ENCODE data around the gene RETSAT.
"Not testable (repeated sequence)": the region's sequence is repeated elsewhere in the genome, so short reads cannot be mapped to it uniquely, and the experiment has no call there.

Gene RETSAT

DNA sequence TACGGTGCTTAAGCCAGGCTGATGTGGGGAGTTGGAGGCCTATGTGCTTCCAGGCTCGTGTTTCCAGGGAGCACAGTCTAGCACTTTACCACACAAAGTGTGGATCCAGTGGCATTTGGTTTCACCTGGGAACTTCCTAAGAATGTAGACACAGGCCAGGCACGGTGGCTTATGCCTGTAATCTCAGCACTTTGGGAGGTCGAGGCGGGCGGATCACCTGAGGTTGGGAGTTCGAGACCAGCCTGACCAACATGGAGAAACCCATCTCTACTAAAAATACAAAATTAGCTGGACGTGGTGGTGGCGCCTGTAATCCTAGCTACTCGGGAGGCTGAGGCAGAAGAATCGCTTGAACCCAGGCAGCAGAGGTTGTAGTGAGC, 30.4 kb downstream of the RETSAT start:
- peaks cover 67 to 86% of the 10 kb centered on the region in 2 donors for H3K4me1 Mint-ChIP-seq (ENCODE audit: low read depth in 2 of 2)
- H3K27ac Mint-ChIP-seq, result peak overlapping the region; percentile 98 to 99
- not testable (repeated sequence) for ATAC-seq (replicated peaks); DNase-seq; H3K9me3 Mint-ChIP-seq; H3K27me3 Mint-ChIP-seq
- peak overlapping the region; percentile 99 for H3K4me3 Mint-ChIP-seq
- peaks cover 95% of the 10 kb centered on the region for H3K36me3 Mint-ChIP-seq (ENCODE audit: insufficient read depth)

DNA sequence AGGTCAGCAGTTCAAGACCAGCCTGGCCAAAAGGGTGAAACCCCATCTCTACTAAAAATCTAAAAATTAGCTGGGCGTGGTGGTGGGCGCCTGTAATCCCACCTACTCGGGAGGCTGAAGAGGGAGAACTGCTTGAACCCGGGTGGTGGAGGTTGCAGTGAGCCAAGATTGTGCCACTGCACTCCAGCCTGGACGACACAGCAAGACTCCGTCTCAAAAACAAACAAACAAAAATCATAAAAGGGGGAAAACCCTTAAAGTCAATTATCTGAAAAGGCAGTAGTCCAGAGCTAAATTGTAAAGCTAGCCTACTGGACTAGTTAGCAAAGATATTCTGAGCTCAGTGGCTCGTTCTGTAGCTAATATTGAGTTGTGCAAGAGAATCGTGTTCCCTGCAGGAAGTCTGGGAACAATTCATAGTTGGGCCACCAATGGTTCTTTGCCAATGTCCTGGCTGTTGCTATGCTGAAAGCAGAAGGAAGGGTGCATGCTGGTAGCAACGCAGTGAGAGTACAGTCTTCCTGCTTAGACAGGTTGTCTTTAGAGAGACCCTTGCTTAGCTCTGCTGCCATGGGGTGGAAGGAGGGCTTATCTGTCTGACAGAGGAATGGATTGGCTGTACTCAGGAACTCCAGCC, 30.9 kb downstream of the RETSAT start:
- no peaks in the 10 kb centered on the region for H3K27me3 Mint-ChIP-seq
- DNase-seq (no peak), ATAC-seq (replicated peaks) (no peak)
- H3K36me3 Mint-ChIP-seq (ENCODE audit: insufficient read depth), result peaks cover 99% of the 10 kb centered on the region
- H3K9me3 Mint-ChIP-seq, result no peaks in the 10 kb centered on the region
- H3K27ac Mint-ChIP-seq, result peak overlapping the region; percentile 98 to 99
- peaks cover 69 to 87% of the 10 kb centered on the region in 2 donors for H3K4me1 Mint-ChIP-seq (ENCODE audit: low read depth in 2 of 2)
- H3K4me3 Mint-ChIP-seq, result peak overlapping the region; percentile 99

DNA sequence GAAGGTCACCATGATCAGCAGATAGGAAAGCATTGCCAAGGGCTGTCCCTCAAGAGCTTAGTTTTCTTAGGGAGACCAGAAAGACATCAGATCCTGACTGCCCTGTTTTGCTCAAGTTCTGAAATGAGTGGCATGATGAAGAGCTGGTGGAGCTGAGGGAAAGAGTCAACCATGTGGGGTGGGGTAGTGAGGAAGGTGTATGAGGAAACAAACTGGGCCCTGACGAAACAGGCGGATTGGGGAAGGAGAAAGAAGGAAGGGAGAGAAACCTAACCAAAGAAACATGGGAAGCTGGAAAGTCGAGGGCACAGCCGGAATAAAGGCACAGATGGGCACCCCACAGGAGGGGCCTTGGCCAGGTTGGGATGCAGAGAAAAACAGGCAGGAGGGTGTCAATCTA, 34.5 kb downstream of the RETSAT start:
- H3K36me3 Mint-ChIP-seq (ENCODE audit: insufficient read depth), result peaks cover 87% of the 10 kb centered on the region
- ATAC-seq (replicated peaks), result no peak
- peak overlapping the region; percentile 7 to 99 for H3K4me3 Mint-ChIP-seq
- H3K27me3 Mint-ChIP-seq, result no peaks in the 10 kb centered on the region
- no peaks in the 10 kb centered on the region for H3K9me3 Mint-ChIP-seq
- H3K4me1 Mint-ChIP-seq (ENCODE audit: low read depth in 2 of 2), result peaks cover 55 to 71% of the 10 kb centered on the region in 2 donors
- peak overlapping the region; percentile 81 to 93 for H3K27ac Mint-ChIP-seq
- no peak for DNase-seq

DNA sequence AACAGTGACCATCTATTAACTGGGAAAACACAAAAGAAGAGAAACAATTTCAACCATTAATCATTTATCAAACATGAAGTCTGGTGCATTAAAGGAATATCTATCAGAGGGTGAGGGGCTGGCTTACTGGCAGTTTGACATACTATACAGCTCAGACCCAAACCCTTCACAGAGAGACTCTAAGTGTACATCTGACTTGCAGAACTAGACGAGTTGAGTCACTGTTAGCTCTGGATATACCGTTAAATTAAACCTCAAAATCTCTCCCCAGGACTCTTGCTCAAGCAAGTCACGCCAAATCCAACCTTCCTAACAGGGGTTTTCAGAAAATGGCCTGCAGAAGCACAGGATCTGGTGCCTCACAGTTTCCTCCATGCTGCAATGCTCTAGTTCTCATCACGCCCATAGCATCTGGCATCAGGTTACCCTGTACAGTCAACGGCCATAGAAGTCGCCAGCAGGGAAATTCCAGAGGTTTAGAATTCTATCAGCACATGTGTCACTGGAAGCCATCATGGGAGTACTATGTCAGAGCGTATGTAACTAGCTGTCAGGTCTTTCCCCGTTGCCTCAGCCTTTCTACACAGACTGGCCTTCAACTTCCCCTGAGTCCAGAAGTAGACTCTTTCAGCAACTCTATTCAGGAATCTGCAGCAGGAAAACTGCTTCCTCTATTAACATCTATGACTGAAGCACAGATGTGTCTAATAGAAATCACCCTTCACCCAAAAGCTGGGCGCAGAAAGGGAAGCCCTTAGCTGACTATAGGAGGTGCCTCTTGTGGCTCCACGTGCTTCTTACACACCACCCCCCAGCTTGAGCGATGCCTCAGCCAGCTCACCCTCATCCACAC, 35.9 kb downstream of the RETSAT start:
- peak overlapping the region; percentile 7 to 99 for H3K4me3 Mint-ChIP-seq
- peaks cover 86% of the 10 kb centered on the region for H3K36me3 Mint-ChIP-seq (ENCODE audit: insufficient read depth)
- DNase-seq (no peak), ATAC-seq (replicated peaks) (peak; percentile 63)
- H3K27ac Mint-ChIP-seq, result peak overlapping the region; percentile 81 to 93
- peaks cover 50 to 58% of the 10 kb centered on the region in 2 donors for H3K4me1 Mint-ChIP-seq (ENCODE audit: low read depth in 2 of 2)
- H3K27me3 Mint-ChIP-seq, result no peaks in the 10 kb centered on the region
- no peaks in the 10 kb centered on the region for H3K9me3 Mint-ChIP-seq

DNA sequence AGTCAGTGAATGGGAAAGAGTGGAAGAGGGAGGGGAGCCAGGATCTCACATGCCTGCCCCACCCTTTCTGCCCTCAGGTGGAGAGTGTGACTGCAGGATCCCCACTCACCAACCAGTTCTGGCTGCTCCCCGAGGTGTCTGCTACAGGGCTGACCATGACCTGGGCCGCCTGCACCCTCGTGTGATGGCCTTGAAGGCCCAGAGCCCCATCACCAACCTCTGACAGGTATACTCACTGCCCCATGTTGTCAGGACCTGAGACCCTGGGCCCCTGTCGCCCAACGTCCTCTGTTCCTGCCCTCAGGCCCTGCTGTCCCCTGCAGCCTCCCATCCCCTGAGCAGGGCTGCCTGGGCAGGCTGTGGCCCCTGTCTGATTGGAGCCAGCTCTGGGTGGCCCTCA, 38.4 kb downstream of the RETSAT start:
- peak overlapping the region in 1 of 2 donors; percentile 78 for H3K27ac Mint-ChIP-seq
- not testable (repeated sequence) for H3K4me3 Mint-ChIP-seq; DNase-seq; H3K9me3 Mint-ChIP-seq; ATAC-seq (replicated peaks); H3K27me3 Mint-ChIP-seq
- H3K4me1 Mint-ChIP-seq (ENCODE audit: low read depth in 2 of 2), result peaks cover 35% of the 10 kb centered on the region in 2 donors
- H3K36me3 Mint-ChIP-seq (ENCODE audit: insufficient read depth), result peaks cover 75% of the 10 kb centered on the region

DNA sequence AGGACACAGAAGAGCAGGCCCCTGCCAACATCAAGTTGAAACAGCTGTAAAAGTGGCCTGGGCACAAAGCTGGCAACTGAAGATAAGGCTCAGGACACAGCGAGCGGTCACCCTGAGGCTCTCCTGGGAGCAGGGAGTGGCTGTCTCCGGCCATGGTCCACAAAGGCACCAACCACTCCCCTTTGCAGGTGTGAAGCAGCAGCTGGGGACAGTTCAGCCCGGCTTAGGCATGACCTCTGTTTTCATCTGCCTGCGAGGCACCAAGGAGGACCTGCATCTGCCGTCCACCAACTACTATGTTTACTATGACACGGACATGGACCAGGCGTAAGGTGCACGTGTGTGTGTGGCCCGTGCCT, 39.5 kb downstream of the RETSAT start:
- peaks cover 65% of the 10 kb centered on the region for H3K36me3 Mint-ChIP-seq (ENCODE audit: insufficient read depth)
- H3K4me1 Mint-ChIP-seq (ENCODE audit: low read depth in 2 of 2), result peaks cover 29 to 31% of the 10 kb centered on the region in 2 donors
- H3K27me3 Mint-ChIP-seq, result no peaks in the 10 kb centered on the region
- ATAC-seq (replicated peaks) (no peak), DNase-seq (no peak)
- H3K27ac Mint-ChIP-seq, result peak overlapping the region in 1 of 2 donors; percentile 78
- no peaks in the 10 kb centered on the region for H3K9me3 Mint-ChIP-seq
- no peak overlapping the region for H3K4me3 Mint-ChIP-seq

DNA sequence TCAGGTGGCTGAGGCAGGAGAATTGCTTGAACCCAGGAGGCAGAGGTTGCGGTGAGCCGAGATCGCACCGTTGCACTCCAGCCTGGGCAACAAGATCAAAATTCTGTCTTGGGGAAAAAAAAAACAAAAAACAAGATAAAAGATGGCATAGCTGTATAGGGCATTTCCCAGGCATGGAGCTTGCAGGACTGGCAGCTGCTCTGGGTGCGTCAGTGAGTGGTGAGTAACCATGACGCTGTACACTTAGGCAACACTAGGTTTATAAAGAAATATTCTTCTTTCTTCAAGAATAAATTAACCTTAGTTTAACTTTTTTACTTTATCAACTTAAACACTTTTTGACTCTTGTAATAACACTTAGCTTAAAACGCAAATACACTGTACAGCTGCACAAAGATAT, 41.9 kb downstream of the RETSAT start:
- DNase-seq (no peak), ATAC-seq (replicated peaks) (no peak)
- H3K4me1 Mint-ChIP-seq (ENCODE audit: low read depth in 2 of 2), result peaks cover 26 to 31% of the 10 kb centered on the region in 2 donors
- H3K4me3 Mint-ChIP-seq, result no peak overlapping the region
- H3K27ac Mint-ChIP-seq, result peak overlapping the region in 1 of 2 donors; percentile 38
- no peaks in the 10 kb centered on the region for H3K9me3 Mint-ChIP-seq
- no peaks in the 10 kb centered on the region for H3K27me3 Mint-ChIP-seq
- peaks cover 48% of the 10 kb centered on the region for H3K36me3 Mint-ChIP-seq (ENCODE audit: insufficient read depth)

DNA sequence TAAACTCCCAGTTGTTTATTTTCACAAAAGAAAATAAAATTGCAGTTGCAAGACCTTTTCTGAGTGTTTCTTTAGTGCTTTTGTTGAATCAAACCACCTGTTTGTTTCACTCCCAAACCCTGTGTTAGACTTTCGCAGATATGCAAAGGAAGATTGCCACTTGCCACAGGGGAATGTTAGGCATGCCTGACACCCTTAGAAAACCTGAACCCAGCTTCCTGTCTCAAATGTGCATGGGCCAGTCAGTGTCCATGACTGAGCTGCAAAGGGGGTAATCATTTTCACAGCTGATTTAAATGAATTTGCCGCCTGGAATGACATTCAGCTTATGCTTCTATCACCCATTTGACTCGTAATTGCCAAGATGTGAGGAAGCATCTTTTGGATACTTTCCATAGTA, 44.0 kb downstream of the RETSAT start:
- peaks cover 21 to 30% of the 10 kb centered on the region in 2 donors for H3K4me1 Mint-ChIP-seq (ENCODE audit: low read depth in 2 of 2)
- DNase-seq (no peak), ATAC-seq (replicated peaks) (no peak)
- peaks cover 3 to 5% of the 10 kb centered on the region in 2 donors for H3K27me3 Mint-ChIP-seq
- H3K27ac Mint-ChIP-seq, result peak overlapping the region; percentile 78 to 90
- no peaks in the 10 kb centered on the region for H3K9me3 Mint-ChIP-seq
- H3K36me3 Mint-ChIP-seq (ENCODE audit: insufficient read depth), result peaks cover 36% of the 10 kb centered on the region
- peak overlapping the region; percentile 79 to 85 for H3K4me3 Mint-ChIP-seq

DNA sequence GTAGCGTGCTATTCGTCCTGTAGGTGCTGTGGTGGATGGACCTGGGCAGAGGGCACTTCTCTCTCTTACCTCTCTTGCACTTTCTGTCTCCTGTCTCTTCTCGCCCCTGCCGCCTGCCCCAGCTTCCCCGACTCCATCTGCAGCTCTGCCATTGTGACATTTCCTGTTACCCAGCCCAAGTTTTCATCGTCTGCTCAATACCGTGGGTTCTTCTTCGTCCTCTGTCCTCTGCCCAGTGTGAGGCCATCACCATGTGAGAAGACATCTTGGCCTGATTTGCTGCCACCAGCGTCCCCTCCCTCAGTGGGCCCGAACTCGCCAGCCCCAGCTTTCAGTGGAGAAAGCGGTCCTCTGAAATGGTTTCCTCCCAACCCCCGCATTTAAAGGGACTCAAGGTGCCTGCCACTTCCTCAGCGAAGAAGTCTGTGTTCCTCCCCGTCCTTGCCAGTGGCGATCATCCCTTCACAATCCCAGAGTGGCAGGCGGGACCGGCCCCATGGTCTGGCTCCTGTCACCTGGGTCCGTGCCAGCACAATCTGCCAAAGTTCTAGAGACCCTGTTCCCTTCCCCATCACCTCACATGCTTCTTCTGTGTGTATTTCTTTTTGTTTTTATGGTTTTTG, 44.5 kb downstream of the RETSAT start:
- peaks cover 35% of the 10 kb centered on the region for H3K36me3 Mint-ChIP-seq (ENCODE audit: insufficient read depth)
- DNase-seq (no peak), ATAC-seq (replicated peaks) (peak; percentile 64)
- H3K27me3 Mint-ChIP-seq, result peaks cover 7 to 10% of the 10 kb centered on the region in 2 donors
- peak overlapping the region; percentile 79 to 85 for H3K4me3 Mint-ChIP-seq
- peak overlapping the region; percentile 78 to 90 for H3K27ac Mint-ChIP-seq
- H3K4me1 Mint-ChIP-seq (ENCODE audit: low read depth in 2 of 2), result peaks cover 21 to 30% of the 10 kb centered on the region in 2 donors
- no peaks in the 10 kb centered on the region for H3K9me3 Mint-ChIP-seq

DNA sequence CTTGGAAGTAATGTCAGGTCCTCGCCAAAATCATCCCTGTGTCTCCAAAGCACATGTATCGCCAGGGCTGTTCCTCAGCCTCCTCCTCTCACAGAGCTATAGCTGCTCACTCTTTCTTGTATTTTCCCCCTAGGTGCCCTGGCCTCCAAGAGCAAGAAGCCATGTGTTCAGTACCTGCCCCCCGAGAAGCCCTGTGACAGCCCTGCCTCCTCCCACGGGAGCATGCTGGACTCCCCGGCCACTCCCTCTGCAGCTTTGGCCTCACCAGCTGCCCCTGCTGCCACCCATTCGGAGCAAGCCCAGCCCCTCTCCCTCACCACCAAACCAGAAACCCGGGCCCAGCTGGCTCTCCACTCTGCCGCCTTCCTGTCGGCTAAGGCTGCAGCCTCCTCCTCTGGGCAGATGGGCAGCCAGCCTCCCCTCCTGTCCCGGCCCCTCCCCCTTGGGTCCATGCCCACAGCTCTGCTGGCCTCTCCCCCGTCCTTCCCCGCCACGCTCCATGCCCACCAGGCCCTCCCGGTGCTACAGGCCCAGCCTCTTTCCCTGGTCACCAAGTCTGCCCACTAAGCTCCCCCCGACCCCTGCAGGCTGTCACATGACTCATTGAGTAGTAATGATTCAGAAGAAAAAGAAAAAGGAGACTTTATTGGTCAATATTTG, 45.3 kb downstream of the RETSAT start:
- H3K9me3 Mint-ChIP-seq, result no peaks in the 10 kb centered on the region
- H3K27me3 Mint-ChIP-seq, result peaks cover 13 to 18% of the 10 kb centered on the region in 2 donors
- H3K36me3 Mint-ChIP-seq (ENCODE audit: insufficient read depth), result peaks cover 28% of the 10 kb centered on the region
- peak overlapping the region; percentile 78 to 90 for H3K27ac Mint-ChIP-seq
- H3K4me3 Mint-ChIP-seq, result peak overlapping the region; percentile 79 to 85
- DNase-seq (no peak), ATAC-seq (replicated peaks) (peak; percentile 23)
- peaks cover 21 to 28% of the 10 kb centered on the region in 2 donors for H3K4me1 Mint-ChIP-seq (ENCODE audit: low read depth in 2 of 2)

DNA sequence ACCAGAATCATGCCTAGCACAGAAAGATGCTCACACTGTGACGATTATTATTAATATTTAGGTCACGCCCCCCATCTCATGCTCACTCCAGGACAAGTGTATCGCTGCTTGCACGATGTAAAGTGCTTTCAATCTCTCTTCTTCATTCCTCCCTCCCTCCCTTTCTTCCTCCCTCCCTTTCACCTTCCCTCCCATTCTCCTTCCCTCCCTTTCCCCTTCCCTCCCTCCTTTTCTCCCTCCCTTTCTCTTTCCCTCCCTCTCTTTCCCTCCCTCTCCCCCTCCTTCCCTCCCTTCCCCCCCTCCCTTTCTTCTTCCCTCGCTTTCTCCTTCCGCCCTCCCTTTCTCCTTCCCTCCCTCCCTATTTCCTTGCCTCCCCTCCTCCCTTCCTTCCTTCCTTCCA, 46.1 kb downstream of the RETSAT start:
- peak overlapping the region; percentile 79 to 85 for H3K4me3 Mint-ChIP-seq
- ATAC-seq (replicated peaks), result no peak
- peak overlapping the region in 1 of 2 donors; percentile 78 for H3K27ac Mint-ChIP-seq
- peaks cover 16 to 26% of the 10 kb centered on the region in 2 donors for H3K27me3 Mint-ChIP-seq
- peaks cover 21 to 23% of the 10 kb centered on the region in 2 donors for H3K4me1 Mint-ChIP-seq (ENCODE audit: low read depth in 2 of 2)
- no peak for DNase-seq
- H3K9me3 Mint-ChIP-seq, result no peaks in the 10 kb centered on the region
- peaks cover 22% of the 10 kb centered on the region for H3K36me3 Mint-ChIP-seq (ENCODE audit: insufficient read depth)

DNA sequence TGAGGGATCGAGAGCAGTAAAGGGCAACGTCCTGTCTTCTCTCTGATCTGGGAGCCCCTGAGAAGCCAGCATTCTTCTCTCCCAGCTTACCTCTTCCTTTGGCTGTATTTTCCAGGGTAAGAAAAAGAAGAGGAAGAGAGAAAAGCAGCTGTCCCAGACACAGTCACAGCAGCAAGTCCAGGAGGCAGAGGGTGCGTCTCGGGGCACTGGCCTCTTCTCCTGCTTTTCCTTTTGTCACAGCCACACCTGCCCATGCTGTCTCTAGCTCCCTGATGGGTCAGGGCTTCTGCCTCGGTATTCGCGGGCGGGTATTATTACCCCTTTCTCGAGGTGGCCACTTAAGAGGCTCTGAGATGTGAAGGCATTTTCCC, 46.8 kb downstream of the RETSAT start:
- Mint-ChIP-seq H3K27me3 (peaks cover 16 to 33% of the 10 kb centered on the region in 2 donors), H3K9me3 (no peaks in the 10 kb centered on the region), H3K36me3 (ENCODE audit: insufficient read depth) (peaks cover 16% of the 10 kb centered on the region), H3K4me3 (peak overlapping the region; percentile 69 to 81), H3K27ac (peak overlapping the region; percentile 68 to 78), H3K4me1 (ENCODE audit: low read depth in 2 of 2) (peaks cover 21 to 23% of the 10 kb centered on the region in 2 donors)
- no peak for ATAC-seq (replicated peaks)
- no peak for DNase-seq

Measured in effector memory CD8-positive, alpha-beta T cell (primary cell).